Head of caudate nucleus (tissue), 42 donors: ENCODE measurements around the gene FAM81A.
"Not testable (repeated sequence)": the region's sequence is repeated elsewhere in the genome, so short reads cannot be mapped to it uniquely, and the experiment has no call there.

ENCODE experiments used
- DNase-seq, 42 donors: peaks; one replicate each; pipeline versions ENCODE4 v3.0.0 to v3.0.0-alpha.2; 2020 to 2021; ENCODE audit warnings: mixed read lengths in 7 of 42
- intact Hi-C: fragments of 100-400 bp; cut with DNase I; formaldehyde crosslinking; loops from one replicate; pipeline ENCODE4 v1.15.0; 2022

Gene FAM81A

DNA sequence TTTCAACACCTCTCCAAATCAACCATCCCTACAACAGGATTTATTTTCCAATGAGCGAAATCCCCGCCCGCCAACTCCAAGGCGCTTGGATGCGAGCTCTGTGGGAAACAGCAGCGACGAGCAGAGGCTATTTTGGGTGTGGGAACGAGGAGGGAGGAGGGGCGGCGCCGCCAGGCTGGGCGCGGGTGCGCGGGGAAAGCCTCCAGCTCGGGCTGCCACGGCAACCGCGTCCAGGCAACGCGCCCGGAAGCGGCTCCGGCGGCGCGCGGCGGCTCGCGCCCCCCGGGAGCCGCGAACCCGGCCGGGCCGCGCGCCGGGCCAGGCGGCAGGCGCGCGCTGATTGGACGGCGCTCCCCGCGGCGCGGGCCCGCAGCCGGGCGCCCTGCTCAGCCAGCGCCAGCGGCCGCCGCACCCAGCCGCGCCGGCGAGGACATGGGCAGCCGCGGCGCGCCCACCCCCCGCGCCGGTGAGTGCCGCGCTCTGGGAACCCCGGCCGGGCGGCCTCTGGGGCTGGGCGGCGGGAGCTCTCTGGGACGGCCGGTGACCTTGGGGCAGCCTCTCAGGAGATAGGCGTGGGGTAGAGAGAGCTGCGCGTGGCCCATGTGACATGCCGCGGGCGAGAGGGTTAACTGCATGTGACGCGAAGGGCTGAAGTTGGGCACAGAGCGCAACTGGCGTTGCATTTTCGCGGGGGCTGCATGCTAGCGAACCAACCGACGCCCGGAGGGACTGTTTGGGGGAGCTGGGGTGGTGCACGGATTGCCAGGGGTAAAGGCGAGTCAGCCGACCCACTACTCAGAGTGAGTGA is at the start of gene FAM81A:
Gene FAM81A, plus strand, starts transcription at position 370 of the 808 bp plus-strand sequence. CDS start 20,441 bp downstream, outside the sequence.
- peak; percentile 66 to 96 (median 88) for DNase-seq
- intact Hi-C loops: loop anchor here (10.0 kb wide), 1 partner anchor 63 kb away; the partner anchor contains the start of gene MYO1E

DNA sequence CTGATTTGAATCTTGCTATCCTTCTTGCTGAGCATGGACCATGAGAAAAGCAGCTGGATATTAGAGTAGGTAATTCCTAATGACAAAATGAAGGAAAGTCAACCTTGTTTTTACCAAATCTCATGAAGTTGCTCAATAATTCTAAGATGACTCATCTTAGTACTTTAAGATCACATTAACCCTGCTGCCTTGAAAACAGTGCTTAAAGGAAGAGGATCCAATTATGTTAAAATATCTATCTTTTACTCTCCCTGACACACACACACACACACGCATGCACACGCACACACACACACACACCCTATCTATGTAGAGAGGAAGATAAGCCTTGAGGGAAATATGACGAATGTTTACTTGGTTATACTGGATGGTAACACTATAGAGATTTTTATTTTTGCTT is 49.3 kb upstream of the FAM81A start:
- intact Hi-C loops: no loop called here
- DNase-seq: peak in 1 of 42 donors; percentile 11

DNA sequence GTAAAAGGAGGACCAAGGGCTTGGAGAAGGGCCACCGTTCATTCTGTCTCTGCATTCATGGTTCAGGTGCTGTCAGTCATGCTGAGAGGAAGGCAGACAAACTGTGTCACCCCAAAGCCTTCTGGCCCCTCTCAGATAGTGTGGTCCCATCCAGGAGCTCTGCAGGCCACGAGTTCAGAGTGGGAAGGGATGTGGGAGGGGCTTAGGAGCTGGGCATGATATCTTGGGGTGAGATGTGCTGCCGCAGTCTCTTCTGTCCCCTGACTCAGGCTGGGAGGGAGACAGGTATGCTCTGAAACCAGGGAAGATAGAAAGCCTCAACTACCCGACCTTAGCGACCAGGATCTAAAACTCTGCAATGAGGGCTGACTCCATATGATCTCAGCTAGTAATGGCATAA is 45.7 kb upstream of the FAM81A start:
- intact Hi-C loops: no loop called here
- no peak for DNase-seq

DNA sequence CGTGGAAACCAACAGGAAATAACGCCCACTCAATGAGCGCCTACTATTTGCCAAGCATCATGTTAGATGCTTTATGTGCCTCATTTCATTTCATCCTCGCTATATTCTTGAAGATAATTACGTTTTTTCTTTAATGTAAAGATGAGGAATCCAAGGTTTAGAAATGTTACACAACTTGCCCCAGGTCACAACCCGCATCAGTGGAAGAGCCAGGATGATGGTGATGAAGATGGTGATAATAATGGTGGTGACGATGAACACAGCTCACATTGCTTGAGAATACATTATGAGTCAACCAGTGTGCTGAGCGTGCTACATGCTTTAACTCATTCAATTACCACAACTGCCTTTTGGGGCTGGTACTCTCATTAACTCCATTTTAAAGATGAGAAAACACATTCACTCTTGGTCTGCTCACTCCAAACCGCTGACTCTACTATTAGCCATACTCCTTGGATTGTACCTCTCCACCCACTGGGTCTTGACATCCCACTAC is 43.8 kb upstream of the FAM81A start:
- intact Hi-C loops: no loop called here
- DNase-seq: no peak

DNA sequence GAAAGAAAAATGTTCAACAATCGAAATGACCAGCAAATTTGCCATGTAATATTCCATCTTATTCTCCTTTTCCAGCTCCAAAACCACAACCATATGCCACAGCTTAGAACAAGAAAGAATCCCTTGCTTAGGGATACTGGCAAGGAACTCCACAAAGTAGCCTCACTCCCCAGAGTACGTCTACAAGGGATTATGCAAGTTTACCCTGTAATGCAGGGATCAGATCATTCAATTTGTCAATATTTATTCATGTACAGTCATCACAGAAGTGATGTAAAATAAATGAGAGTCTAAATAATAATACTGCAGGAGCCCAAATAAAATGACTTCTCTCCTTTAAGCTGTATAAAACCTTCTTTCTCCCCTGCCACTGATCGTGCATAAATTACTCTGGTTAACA is 41.8 kb upstream of the FAM81A start:
- DNase-seq: no peak
- intact Hi-C loops: no loop called here

DNA sequence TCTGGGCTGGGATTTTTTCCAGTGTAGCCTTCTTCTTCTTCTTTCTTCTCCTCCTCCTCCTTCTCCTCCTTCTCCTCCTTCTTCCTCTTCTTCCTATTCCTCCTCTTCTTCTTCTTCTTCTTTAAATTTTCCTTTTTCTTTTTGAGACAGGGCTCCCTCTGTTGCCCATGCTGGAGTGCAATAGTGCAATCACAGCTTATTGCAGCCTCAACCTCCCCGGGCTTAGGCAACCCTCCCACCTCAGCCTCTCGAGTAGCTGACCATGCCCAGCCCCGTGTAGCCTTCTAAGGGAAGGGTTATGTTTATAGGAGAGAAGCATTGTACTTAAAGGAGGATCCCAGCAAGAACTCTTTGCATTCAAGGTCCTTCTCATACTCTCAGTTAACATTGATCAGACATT is 41.3 kb upstream of the FAM81A start:
- no peak for DNase-seq
- intact Hi-C loops: no loop called here

DNA sequence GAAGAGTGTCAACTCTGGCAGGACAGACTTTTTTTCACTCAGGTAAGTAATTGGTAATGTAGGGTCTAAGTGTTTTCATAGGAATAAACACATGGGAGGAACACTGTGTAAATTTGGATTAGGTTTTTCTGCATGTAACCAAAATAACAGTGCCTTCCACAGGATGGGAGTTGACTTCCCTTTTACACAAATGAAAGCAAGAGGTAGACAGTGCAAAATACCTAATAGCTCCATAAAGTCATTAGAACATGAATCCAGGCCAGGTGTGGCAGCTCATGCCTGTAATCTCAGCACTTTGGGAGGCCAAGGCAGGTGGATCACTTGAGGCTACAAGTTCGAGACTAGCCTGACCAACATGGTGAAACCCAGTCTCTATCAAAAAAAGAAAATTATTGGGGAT is 39.8 kb upstream of the FAM81A start:
- intact Hi-C loops: no loop called here
- DNase-seq: no peak

DNA sequence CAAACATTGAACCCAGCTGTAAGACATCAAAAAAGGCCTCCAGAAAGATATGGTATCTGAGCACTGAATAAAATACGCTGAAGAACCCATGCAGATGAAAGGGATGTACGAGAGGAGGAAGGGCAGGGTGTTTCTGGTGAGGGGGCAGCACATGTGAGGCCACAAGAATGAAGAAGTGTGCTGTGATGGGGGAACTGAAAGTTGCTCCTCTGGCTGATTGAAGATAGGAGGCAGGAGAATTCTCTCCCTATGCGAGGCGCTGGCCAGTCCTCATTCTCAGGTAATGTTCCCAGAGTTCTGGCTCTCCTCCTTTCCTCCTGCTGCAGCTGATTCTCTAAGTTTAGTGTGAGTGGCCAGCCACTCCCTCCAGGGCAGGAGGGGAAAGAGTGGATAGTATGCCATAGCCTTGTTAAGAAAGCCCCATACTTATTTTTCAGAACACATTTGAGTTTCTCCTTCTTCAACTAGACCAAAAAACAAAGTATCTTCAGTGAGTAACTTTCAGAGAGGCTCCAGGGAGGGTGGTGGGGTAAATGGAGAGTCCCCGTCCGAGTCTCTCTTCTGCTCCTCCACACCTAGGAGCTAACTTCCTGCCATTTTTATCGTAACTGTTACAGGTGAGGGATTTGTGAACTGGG is 38.4 kb upstream of the FAM81A start:
- intact Hi-C loops: no loop called here
- peak in 26 of 42 donors; percentile 4 to 60 (median 32) for DNase-seq

DNA sequence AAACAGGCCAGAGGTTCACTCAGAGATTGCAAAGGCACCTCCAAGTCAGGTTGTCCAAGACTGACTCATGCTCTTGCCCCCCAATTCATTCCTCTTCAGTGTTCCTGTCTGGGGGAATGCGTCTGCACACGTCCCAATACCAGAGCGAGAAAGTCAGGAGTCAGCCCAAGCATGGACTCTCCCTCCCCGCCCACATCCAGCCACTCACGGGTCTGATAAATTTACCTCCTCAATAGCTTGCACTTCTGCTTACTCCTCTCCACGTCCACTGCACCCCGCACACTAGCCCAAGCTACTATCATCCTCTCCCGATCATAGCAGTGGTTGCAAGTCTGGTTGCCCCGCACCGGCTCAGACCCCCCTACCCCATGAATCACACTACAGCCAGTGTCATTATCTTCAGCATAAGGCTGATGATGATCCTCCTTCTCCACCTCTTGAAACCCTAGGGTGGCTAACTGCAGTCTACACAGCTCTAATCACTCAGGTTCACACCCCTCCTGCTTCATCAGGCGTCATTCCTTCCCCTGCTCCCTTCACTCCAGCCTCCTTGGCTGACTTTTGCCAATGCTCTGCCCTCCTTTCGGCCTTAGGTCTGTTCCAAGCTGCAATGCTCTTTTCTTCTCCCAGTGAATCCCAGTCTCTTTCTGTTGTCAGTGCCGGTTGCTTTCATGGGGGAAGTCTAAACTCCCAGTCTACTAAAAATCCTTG is 37.7 kb upstream of the FAM81A start:
- intact Hi-C loops: no loop called here

DNA sequence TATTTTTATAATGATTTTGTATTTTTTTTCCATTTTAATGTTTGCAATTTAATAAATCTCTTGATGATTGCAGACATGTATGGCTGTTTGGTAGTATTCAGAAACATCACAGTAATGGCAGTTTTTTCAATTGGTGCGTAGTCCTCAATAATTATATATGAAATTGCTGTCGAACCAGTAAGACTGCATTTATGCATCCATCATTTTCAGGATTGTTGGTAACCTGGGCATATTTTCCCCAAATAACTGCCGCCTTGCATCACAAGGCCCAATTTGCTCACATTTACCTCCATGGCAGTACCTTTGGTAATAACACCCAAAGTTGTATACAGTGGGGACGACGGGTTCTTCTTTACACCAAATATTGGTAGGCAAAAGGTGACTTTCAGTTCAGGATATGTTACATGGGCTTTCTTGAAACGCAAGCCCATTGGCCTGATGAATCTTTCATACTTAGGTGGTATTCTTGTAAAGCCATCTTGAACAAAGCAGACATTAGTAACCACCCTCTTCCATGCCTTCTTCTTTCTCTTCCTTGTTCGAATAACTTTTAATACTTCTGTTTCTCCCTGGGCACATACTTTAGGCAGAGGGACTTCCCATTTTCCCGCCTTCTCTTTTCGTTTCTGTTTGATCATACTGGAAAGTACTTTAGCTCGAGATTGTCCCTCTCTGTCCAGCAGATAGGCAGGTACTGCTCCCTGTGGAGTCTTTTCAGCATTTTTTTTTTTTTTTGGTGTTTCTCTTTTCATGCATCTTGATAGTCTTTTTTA is 36.7 kb upstream of the FAM81A start:
- intact Hi-C loops: not testable (repeated sequence)
- peak in 1 of 42 donors; percentile 9 for DNase-seq

More for the DNA sequence above, 37.7 kb upstream of the FAM81A start:
- no peak for DNase-seq

DNA sequence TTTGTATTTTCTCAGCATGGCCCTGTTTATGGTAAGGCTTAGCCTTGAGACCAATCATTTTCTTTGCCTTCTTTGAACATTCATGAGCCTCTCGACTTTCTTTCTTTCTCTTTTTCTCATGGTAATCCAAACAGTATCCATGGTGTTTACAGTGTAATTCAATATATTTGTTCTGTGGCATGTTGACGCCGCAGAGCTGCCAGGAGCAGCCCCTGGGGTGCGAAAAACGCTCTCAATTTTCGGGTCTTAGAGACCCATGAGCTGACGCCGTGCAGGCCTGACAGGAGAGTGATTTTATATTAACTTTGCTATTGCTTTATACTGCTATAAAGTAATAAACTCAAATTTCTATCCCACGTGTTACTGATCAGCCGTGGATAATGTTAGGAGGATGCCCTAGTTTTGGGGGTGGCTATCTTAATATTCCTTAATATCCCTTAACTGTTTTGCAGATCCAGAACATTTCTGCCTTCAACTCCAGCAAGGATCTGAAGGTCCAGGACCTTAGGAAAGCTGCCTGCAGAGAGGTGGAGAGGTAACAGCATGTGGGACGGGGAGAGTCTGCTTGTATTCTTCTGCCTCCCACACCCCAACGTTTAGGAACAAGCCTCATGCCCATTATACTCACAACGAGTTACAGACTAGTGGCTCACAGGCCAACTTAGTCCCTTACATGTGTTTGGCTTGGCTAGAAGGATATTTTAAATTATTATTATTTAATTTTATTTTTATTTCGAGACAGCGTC is 36.0 kb upstream of the FAM81A start:
- intact Hi-C loops: no loop called here
- DNase-seq: no peak

DNA sequence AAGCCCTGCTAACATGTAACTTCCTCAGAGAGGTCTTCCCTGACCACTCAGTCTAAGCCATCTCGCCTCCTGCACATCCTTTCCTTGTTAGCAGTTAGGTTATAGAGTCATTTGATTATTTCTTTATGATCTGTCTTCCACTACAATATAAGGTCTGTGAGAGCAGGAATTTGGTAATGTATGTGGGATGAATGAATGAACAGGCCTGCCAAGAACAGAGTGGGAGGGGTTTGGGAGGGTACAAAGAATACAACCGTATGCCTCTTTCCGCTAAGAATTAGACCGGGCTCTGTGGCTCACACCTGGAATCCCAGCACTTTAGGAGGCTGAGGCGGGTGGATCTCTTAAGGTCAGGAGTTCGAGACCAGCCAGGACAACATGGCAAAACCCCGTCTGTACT is 32.9 kb upstream of the FAM81A start:
- no peak for DNase-seq
- intact Hi-C loops: no loop called here

DNA sequence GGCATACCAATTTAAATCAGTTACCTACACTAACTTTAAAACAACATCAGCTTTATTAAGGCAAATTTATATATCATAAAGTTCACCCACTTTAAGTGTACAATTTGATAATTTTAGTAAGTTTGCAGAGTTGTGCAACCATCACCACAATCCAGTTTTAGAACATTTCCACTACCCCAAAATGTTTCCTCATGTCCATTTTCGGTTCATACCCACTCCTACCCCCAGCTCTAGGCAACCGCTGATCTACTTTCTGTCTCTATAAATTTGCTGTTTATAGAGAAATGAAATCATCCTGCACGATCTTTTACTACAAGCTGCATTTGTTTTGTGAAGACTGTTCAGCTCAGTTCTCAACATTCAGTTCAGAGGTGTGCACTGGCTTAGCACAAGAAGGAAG is 31.5 kb upstream of the FAM81A start:
- intact Hi-C loops: no loop called here
- no peak for DNase-seq

DNA sequence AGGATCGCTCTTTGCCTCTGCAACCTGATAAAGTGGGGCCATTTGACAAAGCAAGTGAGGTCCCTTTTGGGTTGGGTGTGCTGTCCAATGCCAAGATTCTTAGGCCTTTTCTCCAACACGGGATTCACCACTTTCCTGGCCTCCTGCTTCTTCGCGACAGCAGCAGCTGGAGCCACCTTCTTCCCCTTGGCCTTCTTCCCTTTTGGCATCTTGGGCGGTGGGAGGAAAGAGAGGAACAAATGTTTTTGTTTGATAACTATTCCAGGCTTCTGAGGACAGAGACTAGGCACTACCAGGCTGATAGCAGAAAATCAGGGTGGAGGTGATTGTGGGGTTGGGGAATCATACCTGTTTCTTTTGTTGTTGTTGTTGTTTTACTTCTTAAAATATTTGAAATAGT is 30.0 kb upstream of the FAM81A start:
- DNase-seq: no peak
- intact Hi-C loops: no loop called here

DNA sequence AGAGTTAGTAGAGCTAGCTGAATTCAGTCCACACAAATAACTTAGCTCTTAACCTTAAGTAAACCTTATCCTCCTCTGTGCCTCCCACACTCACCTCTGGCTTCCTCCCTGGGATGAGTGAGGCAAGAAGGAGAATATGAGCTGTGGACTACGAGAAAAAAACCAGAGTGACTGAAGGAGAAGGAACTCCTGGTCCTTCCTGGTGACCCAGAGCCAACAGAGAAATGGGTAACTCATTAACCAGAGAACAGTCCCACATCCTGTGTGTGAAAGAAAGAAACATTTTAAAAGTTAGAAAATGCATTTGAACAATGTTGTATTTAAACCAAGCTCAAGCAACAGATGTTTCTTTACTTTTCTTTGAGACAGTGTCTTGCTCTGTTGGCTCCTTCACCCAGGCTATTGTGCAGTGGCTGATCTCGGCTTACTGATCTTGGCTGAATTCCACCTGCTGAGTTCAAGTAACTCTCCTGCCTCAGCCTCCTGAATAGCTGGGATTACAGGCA is 27.5 kb upstream of the FAM81A start:
- DNase-seq: peak in 1 of 42 donors; percentile 38
- intact Hi-C loops: no loop called here

DNA sequence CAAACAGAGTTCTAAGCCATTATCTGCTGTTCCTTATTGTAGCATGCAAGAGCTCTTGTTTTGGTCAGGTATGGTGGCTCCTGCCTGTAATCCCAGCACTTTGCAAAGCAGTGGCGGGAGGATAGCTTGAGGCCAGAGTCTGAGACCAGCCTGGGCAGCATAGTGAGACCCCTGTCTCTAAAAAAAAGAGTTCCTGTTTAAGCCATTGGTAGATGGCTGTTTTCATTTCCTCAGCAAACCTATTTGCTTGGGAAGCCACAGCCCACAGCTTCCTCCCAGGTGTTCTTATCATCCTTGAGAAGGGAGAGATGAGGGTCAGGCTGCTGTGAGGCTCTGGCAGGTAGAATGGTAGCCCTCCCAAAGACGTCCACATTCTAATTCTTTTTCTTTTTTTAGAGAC is 24.4 kb upstream of the FAM81A start:
- DNase-seq: no peak
- intact Hi-C loops: no loop called here

DNA sequence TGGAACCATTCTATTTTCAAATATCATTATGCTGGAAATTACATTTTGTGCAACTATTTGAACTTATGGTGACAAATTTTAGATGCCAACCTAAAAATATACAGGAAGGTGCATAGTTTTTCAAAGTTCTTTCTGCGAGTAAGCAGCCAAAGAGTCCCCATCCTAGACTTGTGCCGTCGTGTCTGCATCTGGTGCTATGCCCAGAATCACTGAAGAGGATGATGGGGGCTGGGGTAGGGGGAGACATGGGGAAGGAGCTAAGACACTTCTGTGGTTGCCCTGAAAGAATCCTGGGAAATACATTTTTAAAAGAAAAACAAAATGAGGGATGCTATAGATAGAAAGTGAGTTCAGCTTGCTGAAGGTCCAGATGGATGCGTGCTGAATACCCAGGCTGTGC is 21.2 kb upstream of the FAM81A start:
- no peak for DNase-seq
- intact Hi-C loops: no loop called here

DNA sequence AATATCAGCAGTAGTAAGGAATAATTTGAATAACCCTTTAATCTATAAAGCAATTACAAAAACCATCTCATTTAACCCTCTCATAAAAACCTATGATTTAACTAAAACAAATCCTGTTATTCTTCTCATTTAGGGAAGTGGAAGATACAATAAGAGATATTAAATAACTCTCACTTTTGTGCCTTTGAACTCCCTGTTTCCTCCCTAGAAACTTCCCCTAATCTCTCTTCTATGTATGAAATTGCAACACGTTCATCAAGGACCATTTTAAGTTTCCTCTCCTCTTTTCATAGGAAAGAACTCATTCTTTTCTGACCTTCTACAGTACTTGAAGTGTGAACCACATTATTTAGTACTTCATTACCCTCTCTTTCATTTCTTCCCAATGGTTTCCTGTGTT is 18.8 kb upstream of the FAM81A start:
- intact Hi-C loops: no loop called here
- no peak for DNase-seq
